Muscle of leg (tissue), 11 donors: Measurements from ENCODE around the gene PTH1R. TPM values are rescaled to one million over a fixed set of nuclear protein-coding genes. Genes with fewer than 3 reads are reported as not detected.

Experiments used
- DNase-seq: peaks from one replicate; pipeline ENCODE4 v3.0.0; 2013
- H3K27ac ChIP-seq: one replicate; pipeline ENCODE4 v1.5.1; 2013; ENCODE audit warnings: mild to moderate bottlenecking, low read length, control low read depth
- H3K27me3 ChIP-seq: one replicate; pipeline ENCODE4 v1.6.1; 2013; ENCODE audit warnings: low read length; ENCODE audit not compliant: control insufficient read depth, insufficient read depth
- H3K36me3 ChIP-seq: one replicate; pipeline ENCODE4 v1.6.1; 2013; ENCODE audit warnings: low read length; ENCODE audit not compliant: control insufficient read depth, insufficient read depth
- H3K4me1 ChIP-seq: one replicate; pipeline ENCODE4 v1.6.1; 2013; ENCODE audit warnings: low read length; ENCODE audit not compliant: control insufficient read depth, insufficient read depth
- H3K4me3 ChIP-seq: one replicate; pipeline ENCODE4 v1.5.1; 2013; ENCODE audit warnings: low read length, control low read depth
- H3K9me3 ChIP-seq: replicated peaks from 2 replicates; pipeline ENCODE4 v1.6.1; 2013; ENCODE audit warnings: low read depth, low read length; ENCODE audit not compliant: control insufficient read depth
- WGBS: methylation state at CpG from one replicate; pipeline ENCODE4 v1.1.5; 2013; ENCODE audit warnings: missing lambda C conversion rate; ENCODE audit not compliant: insufficient coverage; 5-methylcytosine and 5-hydroxymethylcytosine counted together
- polyA plus RNA-seq, 8 donors: library from polyadenylated mRNA; unstranded; fragments of 120-200 nt; gene quantifications; one replicate each; pipeline versions ENCODE4 v1.2.1 to v1.2.3, GENCODE V29; 2013; ENCODE audit warnings: inconsistent platforms in 1 of 8, low replicate concordance in 1 of 8; ENCODE audit not compliant: insufficient read length in 8 of 8, insufficient read depth in 1 of 8
- total RNA-seq: library from RNA; stranded (reverse); fragments of 120-200 nt; gene quantifications from one replicate; pipeline ENCODE4 v1.2.4, GENCODE V29; 2013

Gene PTH1R
- total and polyA plus RNA-seq, 9 donors: 7.1 to 26.8 (median 11.4) TPM

- Histone ChIP-seq H3K27ac (no peak overlapping the region), H3K36me3 (peaks cover 4% of the 10 kb centered on the region), H3K4me3 (no peak overlapping the region), H3K9me3 (no peaks in the 10 kb centered on the region), H3K4me1 (peaks cover 23% of the 10 kb centered on the region), H3K27me3 (peaks cover 22% of the 10 kb centered on the region)
- WGBS: 100% methylated on average over 1 of the region's 3 CpGs
- no peak for DNase-seq
Observed at GRCh38 chr3:46905213-46905560, 27.7 kb downstream of the PTH1R start.

GRCh38 chr3:46905661-46906451, 28.3 kb downstream of the PTH1R start:
- Histone ChIP-seq H3K27ac (no peak overlapping the region), H3K27me3 (peaks cover 19% of the 10 kb centered on the region), H3K9me3 (no peaks in the 10 kb centered on the region), H3K4me3 (no peak overlapping the region), H3K36me3 (peaks cover 4% of the 10 kb centered on the region), H3K4me1 (peaks cover 18% of the 10 kb centered on the region)
- 60% methylated on average over 11 of the region's 11 CpGs for WGBS
- no peak for DNase-seq

- DNase-seq: no peak
- 40% methylated on average over 1 of the region's 4 CpGs for WGBS
- H3K27ac ChIP-seq: no peak overlapping the region
Observed at GRCh38 chr3:46906471-46907058, 29.0 kb downstream of the PTH1R start.

DNA sequence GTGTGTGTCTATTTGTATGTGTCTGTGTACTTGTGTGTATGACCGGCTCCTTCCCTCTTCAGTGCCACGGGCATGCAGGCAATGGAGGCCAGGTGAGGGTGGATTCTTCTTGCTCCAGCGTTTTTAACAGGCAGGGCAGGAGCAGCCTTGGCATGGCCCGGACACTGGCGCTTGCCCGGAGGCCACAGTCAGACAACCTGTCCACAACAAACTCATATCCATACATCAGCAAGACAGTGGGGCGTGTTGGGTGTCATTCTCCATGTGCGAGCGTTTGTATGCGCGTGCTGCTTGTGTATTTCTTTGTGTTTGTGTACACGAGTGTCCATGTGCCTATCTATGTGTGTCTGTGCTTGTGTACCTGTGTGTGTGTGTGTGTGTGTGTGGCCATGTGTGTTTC, 29.8 kb downstream of the PTH1R start:
- H3K27me3 ChIP-seq: peaks cover 15% of the 10 kb centered on the region
- H3K4me1 ChIP-seq: peaks cover 18% of the 10 kb centered on the region
- no peaks in the 10 kb centered on the region for H3K9me3 ChIP-seq
- no peaks in the 10 kb centered on the region for H3K36me3 ChIP-seq
- WGBS: 90% methylated on average over 6 of the region's 12 CpGs
- H3K4me3 ChIP-seq: no peak overlapping the region
- no peak for DNase-seq
- no peak overlapping the region for H3K27ac ChIP-seq

More at GRCh38 chr3:46906471-46907058, 29.0 kb downstream of the PTH1R start:
- Histone ChIP-seq H3K36me3 (peaks cover 4% of the 10 kb centered on the region), H3K27me3 (peaks cover 18% of the 10 kb centered on the region), H3K9me3 (no peaks in the 10 kb centered on the region), H3K4me3 (no peak overlapping the region), H3K4me1 (peaks cover 18% of the 10 kb centered on the region)

GRCh38 chr3:46907960-46908293, 30.4 kb downstream of the PTH1R start:
- DNase-seq: no peak
- WGBS: no CpG with 5 or more reads among the region's 1 CpG
- H3K27me3 ChIP-seq: peaks cover 15% of the 10 kb centered on the region

GRCh38 chr3:46908294-46908985, 30.9 kb downstream of the PTH1R start:
- 53% methylated on average over 14 of the region's 24 CpGs for WGBS
- Histone ChIP-seq H3K4me3 (no peak overlapping the region), H3K36me3 (no peaks in the 10 kb centered on the region), H3K27ac (no peak overlapping the region), H3K27me3 (peaks cover 15% of the 10 kb centered on the region), H3K4me1 (peaks cover 18% of the 10 kb centered on the region), H3K9me3 (no peaks in the 10 kb centered on the region)
- peak; percentile 51 for DNase-seq

More at GRCh38 chr3:46907960-46908293, 30.4 kb downstream of the PTH1R start:
- Histone ChIP-seq H3K4me3 (no peak overlapping the region), H3K27ac (no peak overlapping the region), H3K4me1 (peaks cover 18% of the 10 kb centered on the region), H3K36me3 (no peaks in the 10 kb centered on the region), H3K9me3 (no peaks in the 10 kb centered on the region)

GRCh38 chr3:46908986-46909534, 31.5 kb downstream of the PTH1R start:
- Histone ChIP-seq H3K36me3 (no peaks in the 10 kb centered on the region), H3K4me1 (peaks cover 22% of the 10 kb centered on the region), H3K27ac (no peak overlapping the region), H3K9me3 (no peaks in the 10 kb centered on the region), H3K27me3 (peaks cover 15% of the 10 kb centered on the region), H3K4me3 (no peak overlapping the region)
- 54% methylated on average over 4 of the region's 8 CpGs for WGBS
- no peak for DNase-seq

DNA sequence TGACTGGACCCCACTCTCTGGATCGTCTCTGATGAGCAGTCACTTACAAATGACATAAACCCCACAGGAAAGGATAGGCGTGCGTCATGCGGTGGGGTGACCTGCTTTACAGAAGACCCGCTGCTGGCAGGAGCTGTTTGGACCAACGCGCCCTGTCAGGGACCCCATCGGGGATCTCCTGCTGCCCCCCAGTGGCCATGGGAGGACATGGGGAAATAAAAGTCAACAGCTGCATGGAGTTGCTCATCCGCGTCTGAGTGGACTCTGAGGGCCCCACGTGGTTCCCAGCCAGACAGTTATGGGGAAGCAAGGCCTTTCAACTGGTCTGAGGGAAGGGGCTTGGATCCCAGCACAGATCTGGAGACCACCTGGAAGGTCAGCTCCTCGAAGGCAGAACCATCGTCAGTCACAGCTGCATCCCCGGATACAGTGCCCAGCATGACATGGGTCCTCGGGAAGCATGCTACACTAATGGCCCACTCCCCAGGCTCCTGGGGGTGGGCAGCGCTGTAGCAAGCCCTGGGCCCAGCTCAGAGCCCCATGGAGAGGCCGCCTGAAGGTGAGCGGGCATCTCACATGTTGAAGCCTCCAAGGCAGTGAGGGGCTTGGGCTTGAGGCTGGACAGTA, 32.1 kb downstream of the PTH1R start:
- Histone ChIP-seq H3K9me3 (no peaks in the 10 kb centered on the region), H3K27ac (no peak overlapping the region), H3K36me3 (no peaks in the 10 kb centered on the region), H3K4me3 (no peak overlapping the region), H3K27me3 (peaks cover 15% of the 10 kb centered on the region), H3K4me1 (peaks cover 22% of the 10 kb centered on the region)
- 18% methylated on average over 13 of the region's 18 CpGs for WGBS
- peak; percentile 91 for DNase-seq

DNA sequence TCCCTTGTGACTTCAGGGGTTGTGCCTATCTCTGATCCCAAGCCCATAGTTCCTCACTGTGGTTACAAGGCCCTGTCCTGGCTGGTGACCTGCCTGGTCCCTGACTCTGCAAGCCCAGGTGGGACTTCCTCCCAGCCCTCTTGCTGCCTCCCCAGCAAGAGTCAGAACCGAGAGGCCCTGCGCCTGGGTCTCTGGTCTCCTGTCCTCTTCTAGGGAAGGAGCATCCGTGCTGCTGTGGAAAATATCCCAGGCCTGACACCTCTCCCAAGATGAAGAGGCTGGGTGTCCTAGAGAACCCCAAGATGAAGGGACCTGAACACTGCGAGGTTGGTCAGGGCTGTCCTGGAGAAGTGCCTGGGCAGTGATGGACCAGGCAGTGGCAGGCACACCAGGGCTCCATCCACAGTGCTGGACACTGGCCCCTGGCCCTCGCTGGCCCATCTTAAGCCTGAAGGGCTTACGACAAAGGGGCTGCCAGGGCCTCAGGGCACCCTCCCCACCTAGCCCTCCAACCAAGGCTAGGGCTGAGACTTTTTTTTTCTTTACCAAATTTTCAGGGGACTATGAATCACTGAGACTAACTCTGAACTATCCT, 32.7 kb downstream of the PTH1R start:
- H3K36me3 ChIP-seq: no peaks in the 10 kb centered on the region
- H3K4me3 ChIP-seq: no peak overlapping the region
- H3K4me1 ChIP-seq: peaks cover 22% of the 10 kb centered on the region
- WGBS: 83% methylated on average over 6 of the region's 6 CpGs
- H3K27ac ChIP-seq: no peak overlapping the region
- DNase-seq: no peak
- no peaks in the 10 kb centered on the region for H3K9me3 ChIP-seq
- peaks cover 15% of the 10 kb centered on the region for H3K27me3 ChIP-seq
